Smooth muscle cell (in vitro differentiated cells): ENCODE data around the gene WDR93. TPM values are rescaled to one million over a fixed set of nuclear protein-coding genes. Genes with fewer than 3 reads are reported as not detected.

Experiments used
- DNase-seq: peaks from one replicate; lab custom pipeline; 2025; ENCODE audit not compliant: unreplicated experiment; lab: John Stamatoyannopoulos, UW
- H2AFZ ChIP-seq: fragments of 200-600 bp; sonication (generic); 2 replicates; pipeline ENCODE4 v1.6.0; 2016; ENCODE audit warnings: antibody characterized with exemption, low read depth, mild to moderate bottlenecking
- H3F3A ChIP-seq: fragments of 200-600 bp; sonication (generic); 2 replicates; pipeline ENCODE4 v1.6.0; 2017; ENCODE audit warnings: antibody characterized with exemption, low read depth
- H3K27ac ChIP-seq: fragments of 200-600 bp; sonication (generic); 2 replicates; pipeline ENCODE4 v1.5.1; 2016; ENCODE audit warnings: low read depth, mild to moderate bottlenecking
- H3K27me3 ChIP-seq: fragments of 200-600 bp; sonication (generic); 2 replicates; pipeline ENCODE4 v1.6.1; 2016; ENCODE audit warnings: low read depth, mild to moderate bottlenecking
- H3K36me3 ChIP-seq: fragments of 200-600 bp; sonication (generic); 2 replicates; pipeline ENCODE4 v1.5.1; 2016; ENCODE audit warnings: low read depth
- H3K4me1 ChIP-seq: fragments of 200-600 bp; sonication (generic); 2 replicates; pipeline ENCODE4 v1.5.1; 2016; ENCODE audit warnings: low read depth
- H3K4me2 ChIP-seq: fragments of 200-600 bp; sonication (generic); 2 replicates; pipeline ENCODE4 v1.6.0; 2016; ENCODE audit warnings: mild to moderate bottlenecking
- H3K4me3 ChIP-seq: fragments of 200-600 bp; sonication (generic); 2 replicates; pipeline ENCODE4 v1.5.1; 2016; ENCODE audit warnings: mild to moderate bottlenecking
- H3K79me2 ChIP-seq: fragments of 200-600 bp; sonication (generic); 2 replicates; pipeline ENCODE4 v1.6.0; 2016; ENCODE audit warnings: low read depth, mild to moderate bottlenecking
- H3K9ac ChIP-seq: fragments of 200-600 bp; sonication (generic); 2 replicates; pipeline ENCODE4 v1.6.0; 2016; ENCODE audit warnings: low read depth
- H3K9me3 ChIP-seq: fragments of 200-600 bp; sonication (generic); replicated peaks from 2 replicates; pipeline ENCODE4 v1.5.1; 2016; ENCODE audit warnings: low read depth
- H4K20me1 ChIP-seq: fragments of 200-600 bp; sonication (generic); 2 replicates; pipeline ENCODE4 v1.6.0; 2016; ENCODE audit warnings: low read depth
- WGBS: methylation state at CpG from one replicate; pipeline ENCODE4 v1.1.7; 2016; ENCODE audit warnings: low lambda C conversion rate; 5-methylcytosine and 5-hydroxymethylcytosine counted together
- polyA plus RNA-seq: library from polyadenylated mRNA; unstranded; fragments of >200 nt; fragmentation: Nextera tagmentation; extraction: Ambion mirVana; gene quantifications from 2 replicates; pipeline ENCODE4 v1.2.1, GENCODE V29; 2016
- total RNA-seq: library from RNA; depleted of rRNA; stranded (reverse); fragments of >200 nt; gene quantifications from 2 replicates; pipeline ENCODE4 v1.2.3, GENCODE V29; 2014
- TF ChIP-seq, protein P1 (sequence below): fragments of 200-600 bp; sonication (generic); IDR thresholded peaks from 2 replicates; pipeline ENCODE4 v1.5.1; 2017; ENCODE audit warnings: borderline replicate concordance, mild to moderate bottlenecking, antibody characterized with exemption; ENCODE audit not compliant: insufficient read depth, poor library complexity, severe bottlenecking

The WDR93 gene
- total and polyA plus RNA-seq, 2 experiments from 2014 or later = 0.80 TPM; not detected in 1

DNA sequence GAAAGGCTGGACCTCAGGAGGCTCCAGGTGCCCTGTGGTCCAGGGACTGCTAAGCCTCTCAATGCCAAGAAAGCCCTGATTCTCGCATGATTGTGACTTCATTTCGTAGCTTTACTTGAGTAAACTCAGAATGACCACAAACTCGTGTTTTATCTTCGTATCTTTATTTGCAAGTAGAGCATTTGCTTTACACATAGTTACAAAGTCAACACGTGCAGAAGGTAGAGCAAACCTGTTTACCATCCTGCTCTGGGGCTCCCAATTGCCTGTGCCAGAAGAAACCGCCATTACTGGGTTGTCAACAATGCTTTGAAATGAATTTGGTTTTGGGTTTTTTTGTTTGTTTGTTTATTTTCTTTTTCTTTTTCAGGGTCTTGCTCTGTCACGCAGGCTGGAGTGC is 66.3 kb downstream of the WDR93 start:
- Histone ChIP-seq H3K9ac (no peak overlapping the region), H4K20me1 (no peaks in the 10 kb centered on the region), H3K4me3 (no peak overlapping the region), H3K27me3 (no peaks in the 10 kb centered on the region), H2AFZ (no peak overlapping the region), H3K27ac (no peak overlapping the region), H3K4me1 (no peaks in the 10 kb centered on the region), H3K4me2 (no peak overlapping the region), H3F3A (no peaks in the 10 kb centered on the region), H3K79me2 (no peaks in the 10 kb centered on the region), H3K36me3 (no peaks in the 10 kb centered on the region), H3K9me3 (no peaks in the 10 kb centered on the region)
- WGBS = 81% methylated on average over 7 of the region's 7 CpGs
- TF ChIP-seq, protein P1, sequence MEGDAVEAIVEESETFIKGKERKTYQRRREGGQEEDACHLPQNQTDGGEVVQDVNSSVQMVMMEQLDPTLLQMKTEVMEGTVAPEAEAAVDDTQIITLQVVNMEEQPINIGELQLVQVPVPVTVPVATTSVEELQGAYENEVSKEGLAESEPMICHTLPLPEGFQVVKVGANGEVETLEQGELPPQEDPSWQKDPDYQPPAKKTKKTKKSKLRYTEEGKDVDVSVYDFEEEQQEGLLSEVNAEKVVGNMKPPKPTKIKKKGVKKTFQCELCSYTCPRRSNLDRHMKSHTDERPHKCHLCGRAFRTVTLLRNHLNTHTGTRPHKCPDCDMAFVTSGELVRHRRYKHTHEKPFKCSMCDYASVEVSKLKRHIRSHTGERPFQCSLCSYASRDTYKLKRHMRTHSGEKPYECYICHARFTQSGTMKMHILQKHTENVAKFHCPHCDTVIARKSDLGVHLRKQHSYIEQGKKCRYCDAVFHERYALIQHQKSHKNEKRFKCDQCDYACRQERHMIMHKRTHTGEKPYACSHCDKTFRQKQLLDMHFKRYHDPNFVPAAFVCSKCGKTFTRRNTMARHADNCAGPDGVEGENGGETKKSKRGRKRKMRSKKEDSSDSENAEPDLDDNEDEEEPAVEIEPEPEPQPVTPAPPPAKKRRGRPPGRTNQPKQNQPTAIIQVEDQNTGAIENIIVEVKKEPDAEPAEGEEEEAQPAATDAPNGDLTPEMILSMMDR = no peak
- no peak for DNase-seq

DNA sequence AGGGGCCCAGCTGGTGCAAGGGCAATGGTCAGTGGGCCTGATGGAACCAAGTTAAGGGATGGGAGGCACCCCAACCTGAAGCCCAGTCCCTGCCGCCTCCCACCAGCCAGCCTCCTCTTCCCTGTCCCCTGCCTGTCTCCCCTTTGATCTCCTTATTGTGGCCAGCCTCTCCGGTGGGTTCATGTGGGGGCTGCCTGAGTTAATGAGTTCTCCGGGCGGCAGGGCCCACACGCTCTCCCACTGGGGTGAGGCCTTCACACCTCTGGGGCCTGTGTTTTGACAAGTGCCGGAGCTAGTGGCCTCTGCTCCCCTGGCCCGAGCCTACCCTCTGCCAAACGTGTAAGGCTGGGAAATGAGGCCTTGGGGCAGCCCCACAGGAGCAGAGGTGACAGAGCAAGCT is 67.7 kb downstream of the WDR93 start:
- Histone ChIP-seq H3K27ac (no peak overlapping the region), H3K4me3 (no peak overlapping the region), H3K9ac (no peak overlapping the region), H3K9me3 (no peaks in the 10 kb centered on the region), H3K4me1 (no peaks in the 10 kb centered on the region), H3K27me3 (no peaks in the 10 kb centered on the region), H2AFZ (no peak overlapping the region), H3K79me2 (no peaks in the 10 kb centered on the region), H4K20me1 (no peaks in the 10 kb centered on the region), H3K36me3 (no peaks in the 10 kb centered on the region), H3K4me2 (no peak overlapping the region), H3F3A (no peaks in the 10 kb centered on the region)
- DNase-seq = no peak
- WGBS = 81% methylated on average over 8 of the region's 8 CpGs
- TF ChIP-seq, protein P1 = no peak

DNA sequence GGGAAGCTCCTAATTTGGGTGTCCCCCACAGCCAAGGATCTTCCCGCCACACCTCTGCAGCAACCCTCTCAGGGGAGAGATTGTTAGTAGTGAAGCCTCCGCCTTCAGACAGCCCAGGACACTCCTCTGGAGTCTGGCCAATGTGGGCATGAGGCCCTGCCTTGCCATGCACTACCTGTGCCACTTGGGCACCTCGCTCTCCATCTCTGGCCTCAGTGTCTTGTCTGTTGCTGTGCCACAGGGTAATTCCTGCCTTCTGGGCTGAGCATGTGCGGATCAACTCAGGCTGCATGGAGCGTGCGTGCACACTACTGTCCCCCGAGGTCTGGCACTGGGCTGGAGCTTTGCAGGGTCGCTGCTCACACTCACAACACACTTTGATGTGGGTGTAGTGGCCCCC is 68.4 kb downstream of the WDR93 start:
- H3F3A ChIP-seq = no peaks in the 10 kb centered on the region
- no peak overlapping the region for H3K27ac ChIP-seq
- no peaks in the 10 kb centered on the region for H3K9me3 ChIP-seq
- H3K4me2 ChIP-seq = no peak overlapping the region
- H4K20me1 ChIP-seq = no peaks in the 10 kb centered on the region
- no peaks in the 10 kb centered on the region for H3K27me3 ChIP-seq
- no peak overlapping the region for H3K4me3 ChIP-seq
- no peak overlapping the region for H3K9ac ChIP-seq
- H3K4me1 ChIP-seq = no peaks in the 10 kb centered on the region
- no peak for DNase-seq
- H3K79me2 ChIP-seq = no peaks in the 10 kb centered on the region
- no peaks in the 10 kb centered on the region for H3K36me3 ChIP-seq
- TF ChIP-seq, protein P1 = no peak
- WGBS = 96% methylated on average over 8 of the region's 8 CpGs
- no peak overlapping the region for H2AFZ ChIP-seq

DNA sequence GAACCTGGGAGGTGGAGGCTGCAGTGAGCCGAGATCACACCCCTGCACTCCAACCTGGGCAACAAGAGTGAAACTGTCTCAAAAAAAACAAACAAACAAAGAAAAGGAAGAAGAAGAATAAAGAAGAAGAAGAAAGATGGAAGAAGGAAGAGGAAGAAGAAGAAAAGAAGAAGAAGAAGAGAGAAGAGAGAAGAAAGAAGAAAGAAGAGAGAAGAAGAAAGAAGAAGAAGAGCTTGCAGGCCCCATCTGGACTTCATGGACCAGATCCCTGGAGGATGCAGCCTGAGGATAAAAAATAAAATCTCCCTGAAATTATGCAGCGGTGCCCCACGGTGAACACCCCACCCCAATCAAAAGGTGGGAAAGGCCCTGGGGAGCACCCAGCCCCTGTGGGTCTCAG is 69.2 kb downstream of the WDR93 start:
- DNase-seq = no peak
- H3K79me2 ChIP-seq = no peaks in the 10 kb centered on the region
- no peak overlapping the region for H3K9ac ChIP-seq
- no peaks in the 10 kb centered on the region for H3K36me3 ChIP-seq
- H2AFZ ChIP-seq = no peak overlapping the region
- H3K4me2 ChIP-seq = no peak overlapping the region
- no peaks in the 10 kb centered on the region for H3K9me3 ChIP-seq
- TF ChIP-seq, protein P1 = no peak
- H3K27ac ChIP-seq = no peak overlapping the region
- no peaks in the 10 kb centered on the region for H3K27me3 ChIP-seq
- no peaks in the 10 kb centered on the region for H4K20me1 ChIP-seq
- no peak overlapping the region for H3K4me3 ChIP-seq
- WGBS = 83% methylated on average over 3 of the region's 3 CpGs
- H3F3A ChIP-seq = no peaks in the 10 kb centered on the region
- H3K4me1 ChIP-seq = no peaks in the 10 kb centered on the region
